Thymus (tissue), 11 donors: ENCODE results near the gene ZNF618. TPM values are rescaled to one million over a fixed set of nuclear protein-coding genes. Genes with fewer than 3 reads are reported as not detected.

Source experiments
- DNase-seq, 9 donors: peaks; one replicate each; pipeline ENCODE4 v3.0.0-alpha.2; 2013; ENCODE audit warnings: low spot score in 9 of 9, low read depth in 6 of 9, missing footprints in 1 of 9
- H3K27ac ChIP-seq, 2 donors: one replicate each; pipeline ENCODE4 v1.5.1; 2013; ENCODE audit warnings: control low read depth in 1 of 2, low read depth in 1 of 2, low read length in 1 of 2, mild to moderate bottlenecking in 1 of 2, moderate library complexity in 1 of 2
- H3K27me3 ChIP-seq, 2 donors: one replicate each; pipeline ENCODE4 v1.5.1; 2013; ENCODE audit warnings: low read length in 1 of 2; ENCODE audit not compliant: control insufficient read depth in 2 of 2, insufficient read depth in 1 of 2
- H3K36me3 ChIP-seq, 2 donors: one replicate each; pipeline ENCODE4 v1.5.1; 2013; ENCODE audit warnings: low read length in 1 of 2, mild to moderate bottlenecking in 1 of 2, moderate library complexity in 1 of 2; ENCODE audit not compliant: control insufficient read depth in 2 of 2, insufficient read depth in 2 of 2
- H3K4me1 ChIP-seq, 2 donors: one replicate each; pipeline ENCODE4 v1.5.1; 2013; ENCODE audit warnings: low read length in 2 of 2; ENCODE audit not compliant: control insufficient read depth in 2 of 2, insufficient read depth in 2 of 2
- H3K4me3 ChIP-seq, 2 donors: one replicate each; pipeline ENCODE4 v1.5.1; 2013; ENCODE audit warnings: low read length in 2 of 2, control low read depth in 1 of 2, mild to moderate bottlenecking in 1 of 2
- H3K9me3 ChIP-seq, 2 donors: one replicate each; pipeline ENCODE4 v1.5.1; 2013; ENCODE audit warnings: low read length in 1 of 2, mild to moderate bottlenecking in 1 of 2; ENCODE audit not compliant: control insufficient read depth in 2 of 2, insufficient read depth in 1 of 2
- WGBS: extraction: QIAGEN DNeasy Blood & Tissue Kit; methylation state at CpG from one replicate; pipeline ENCODE4 v1.1.7; 2013; 5-methylcytosine and 5-hydroxymethylcytosine counted together
- polyA plus RNA-seq: library from polyadenylated mRNA; stranded (reverse); fragments of 200-250 nt; gene quantifications from one replicate; pipeline ENCODE4 v1.2.3, GENCODE V29; 2013
- total RNA-seq: library from RNA; stranded (reverse); fragments of 120-200 nt; gene quantifications from one replicate; pipeline ENCODE4 v1.2.4, GENCODE V29; 2013
- donor health status: healthy.

ZNF618 gene
- total and polyA plus RNA-seq, 2 donors: 1.6 to 1.8 TPM

DNA sequence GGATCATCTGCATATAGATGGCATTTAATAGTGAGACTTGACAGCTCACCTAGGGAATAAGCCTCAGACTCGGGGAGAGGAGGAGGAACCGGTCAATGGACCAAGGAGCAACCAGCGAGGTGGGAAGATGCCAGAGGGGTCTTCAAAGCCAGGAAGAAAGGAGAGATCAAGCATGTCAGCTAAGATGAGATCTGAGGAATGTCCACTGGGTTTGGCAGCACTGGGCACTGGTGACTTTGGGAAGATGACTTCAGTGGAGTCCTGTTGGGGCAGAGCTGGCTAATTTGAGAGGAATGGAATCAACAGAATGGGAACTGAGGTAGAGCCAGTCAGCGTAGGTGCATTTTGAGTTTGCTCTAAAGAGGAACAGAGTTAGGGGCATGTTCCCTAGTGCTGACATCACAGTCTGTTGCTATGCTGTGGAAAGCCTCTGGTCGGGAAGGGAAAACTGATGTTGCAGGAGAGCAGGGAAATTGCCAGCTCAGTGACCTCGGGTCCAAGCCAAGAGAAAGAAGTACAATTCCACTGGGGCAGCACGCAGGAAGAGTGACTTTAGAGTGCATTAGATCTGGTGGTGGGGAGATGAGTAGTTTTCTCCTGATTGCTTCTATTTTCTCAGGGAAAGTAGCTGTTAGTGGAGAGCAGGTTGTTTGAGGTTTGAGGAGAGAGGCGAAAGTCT lies 56.9 kb downstream of the ZNF618 start:
- H3K27ac ChIP-seq: no peak overlapping the region
- no peak for DNase-seq
- H3K4me3 ChIP-seq: no peak overlapping the region
- H3K4me1 ChIP-seq: no peaks in the 10 kb centered on the region
- H3K36me3 ChIP-seq: no peaks in the 10 kb centered on the region
- 97% methylated on average over 8 of the region's 8 CpGs for WGBS
- no peaks in the 10 kb centered on the region for H3K27me3 ChIP-seq
- no peaks in the 10 kb centered on the region for H3K9me3 ChIP-seq

DNA sequence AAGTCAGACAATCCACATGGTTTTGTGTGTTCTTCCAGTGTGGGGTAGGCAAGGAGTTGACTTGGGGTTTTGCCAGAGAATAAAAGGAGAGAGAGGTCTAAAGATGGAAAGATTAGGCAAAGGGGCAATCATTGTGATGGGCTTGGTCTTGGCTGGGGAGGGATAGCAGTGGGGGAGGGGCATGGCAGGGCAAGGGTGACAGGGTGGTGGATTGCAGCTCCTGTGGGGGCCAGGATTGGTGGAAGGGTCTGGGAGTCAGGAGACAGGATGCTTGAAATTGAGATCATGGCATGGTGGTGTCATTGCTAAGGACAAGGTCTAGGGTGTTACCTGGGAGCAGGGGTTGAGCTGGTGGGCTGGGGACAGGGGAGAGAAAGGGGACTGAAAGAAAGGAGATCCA lies 57.6 kb downstream of the ZNF618 start:
- Histone ChIP-seq H3K36me3 (no peaks in the 10 kb centered on the region), H3K9me3 (no peaks in the 10 kb centered on the region), H3K27ac (no peak overlapping the region), H3K27me3 (no peaks in the 10 kb centered on the region), H3K4me1 (no peaks in the 10 kb centered on the region), H3K4me3 (no peak overlapping the region)
- DNase-seq: no peak

DNA sequence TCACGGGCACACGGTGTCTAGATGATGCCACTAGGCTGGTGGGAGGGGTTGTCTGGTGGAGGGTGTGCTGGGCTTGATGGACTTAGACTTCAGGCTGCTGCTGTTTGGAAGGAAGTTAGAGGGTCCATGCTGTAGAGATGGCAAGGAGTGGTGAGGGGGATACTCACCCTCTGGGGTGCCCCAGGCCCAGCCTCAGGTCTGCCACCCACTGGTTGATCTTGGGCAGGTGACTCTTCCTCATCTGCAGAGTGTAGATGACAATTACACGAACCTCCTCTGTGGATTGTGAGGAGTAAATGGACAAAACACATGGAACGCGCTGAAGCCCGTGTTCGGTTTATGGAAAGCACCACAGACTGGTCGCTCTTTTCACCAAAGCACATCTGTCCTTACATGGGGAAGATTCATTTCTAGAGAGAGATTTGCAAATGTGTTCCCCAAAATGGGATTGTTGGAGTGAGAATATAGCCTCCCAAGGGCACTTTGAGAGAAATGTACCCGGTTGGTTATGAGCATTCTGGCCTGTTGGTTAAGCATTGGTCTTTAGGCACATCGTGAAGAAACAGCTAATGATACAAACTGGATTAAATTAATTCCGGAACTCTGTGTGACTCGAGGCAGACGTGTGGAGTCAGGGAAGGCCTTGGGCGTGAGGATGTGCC lies 58.2 kb downstream of the ZNF618 start:
- 97% methylated on average over 14 of the region's 14 CpGs for WGBS
- Histone ChIP-seq H3K4me3 (no peak overlapping the region), H3K27me3 (no peaks in the 10 kb centered on the region), H3K27ac (no peak overlapping the region), H3K36me3 (no peaks in the 10 kb centered on the region), H3K9me3 (no peaks in the 10 kb centered on the region), H3K4me1 (no peaks in the 10 kb centered on the region)
- no peak for DNase-seq

DNA sequence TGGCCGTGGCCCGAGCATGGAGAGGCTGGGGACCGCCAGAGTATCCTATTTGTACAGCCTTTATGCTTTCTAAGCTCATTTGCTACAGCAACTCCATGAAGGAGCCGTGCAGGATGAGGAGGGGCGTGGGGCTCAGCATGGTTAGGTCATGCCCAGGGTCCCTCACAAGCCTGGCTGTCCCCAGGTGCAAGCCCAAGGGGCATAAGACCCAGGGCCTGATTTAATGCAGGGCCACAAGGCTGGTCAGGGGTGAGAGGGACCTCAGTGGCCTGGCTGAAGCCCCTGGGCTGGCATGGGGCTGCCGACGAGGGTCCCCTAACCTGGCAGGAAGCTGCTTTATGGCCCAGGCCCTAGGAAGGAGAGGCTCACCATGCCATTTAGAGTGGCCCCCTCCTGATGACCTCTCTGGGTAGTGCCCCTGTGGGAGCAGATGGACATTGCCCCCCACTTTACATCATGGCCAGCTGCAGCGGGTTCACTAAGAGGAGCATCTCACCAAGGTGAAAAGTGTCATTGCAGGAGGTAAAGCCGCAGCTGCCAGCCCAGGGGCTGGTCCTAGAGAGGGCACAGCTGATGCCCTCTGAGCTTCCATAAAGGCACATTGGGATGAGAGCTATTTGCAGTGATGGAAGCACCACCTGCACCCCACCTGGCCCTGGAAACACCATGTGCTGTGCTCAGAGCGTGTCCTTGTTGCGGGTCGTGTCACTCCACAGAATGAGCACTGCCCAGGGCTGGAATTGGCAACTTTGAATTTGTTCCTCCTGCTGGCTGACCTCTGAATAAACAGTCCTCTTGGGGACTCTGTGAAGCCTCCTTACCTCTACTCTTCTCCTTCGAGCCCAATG lies 58.9 kb downstream of the ZNF618 start:
- no peaks in the 10 kb centered on the region for H3K36me3 ChIP-seq
- DNase-seq: no peak

DNA sequence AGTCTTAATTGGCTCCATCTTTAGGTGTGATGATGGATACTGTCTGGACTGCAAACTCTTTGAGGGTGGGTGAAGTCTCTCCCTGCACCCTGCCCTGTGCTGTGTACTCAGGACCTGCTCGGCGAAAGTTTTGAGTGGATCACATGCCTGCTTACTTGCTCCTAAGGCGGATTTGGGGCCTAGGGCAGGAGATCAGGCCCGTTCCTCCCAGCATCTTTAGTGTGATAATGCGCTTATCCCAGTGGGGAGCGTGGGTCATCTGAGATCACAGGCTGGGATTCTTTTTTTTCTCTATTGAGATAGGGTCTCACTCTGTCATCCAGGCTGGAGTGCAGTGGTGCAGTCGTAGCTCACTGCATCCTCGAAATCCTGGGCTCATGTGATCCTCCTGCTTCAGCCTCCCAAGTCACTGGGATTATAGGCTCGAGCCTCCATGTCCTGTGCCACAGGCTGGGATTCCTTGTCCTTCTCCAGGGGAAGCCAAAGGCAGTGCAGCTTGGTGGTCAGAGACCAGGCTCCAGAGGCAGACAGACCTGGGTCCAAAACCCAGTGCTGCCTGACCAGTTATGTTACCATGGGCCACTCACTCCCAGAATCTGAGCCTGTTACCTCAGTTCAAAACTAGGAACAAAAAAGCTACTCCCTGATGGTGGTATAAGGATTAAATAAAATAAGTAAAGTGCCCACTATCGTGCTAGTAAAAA lies 59.7 kb downstream of the ZNF618 start:
- DNase-seq: no peak
- no peaks in the 10 kb centered on the region for H3K36me3 ChIP-seq
- H3K27me3 ChIP-seq: no peaks in the 10 kb centered on the region
- no peaks in the 10 kb centered on the region for H3K4me1 ChIP-seq
- H3K27ac ChIP-seq: no peak overlapping the region
- H3K4me3 ChIP-seq: no peak overlapping the region
- 96% methylated on average over 10 of the region's 10 CpGs for WGBS
- no peaks in the 10 kb centered on the region for H3K9me3 ChIP-seq

More for the DNA sequence above, 58.9 kb downstream of the ZNF618 start:
- H3K27ac ChIP-seq: no peak overlapping the region
- no peaks in the 10 kb centered on the region for H3K4me1 ChIP-seq
- H3K4me3 ChIP-seq: no peak overlapping the region
- WGBS: 98% methylated on average over 13 of the region's 13 CpGs
- no peaks in the 10 kb centered on the region for H3K27me3 ChIP-seq
- no peaks in the 10 kb centered on the region for H3K9me3 ChIP-seq

DNA sequence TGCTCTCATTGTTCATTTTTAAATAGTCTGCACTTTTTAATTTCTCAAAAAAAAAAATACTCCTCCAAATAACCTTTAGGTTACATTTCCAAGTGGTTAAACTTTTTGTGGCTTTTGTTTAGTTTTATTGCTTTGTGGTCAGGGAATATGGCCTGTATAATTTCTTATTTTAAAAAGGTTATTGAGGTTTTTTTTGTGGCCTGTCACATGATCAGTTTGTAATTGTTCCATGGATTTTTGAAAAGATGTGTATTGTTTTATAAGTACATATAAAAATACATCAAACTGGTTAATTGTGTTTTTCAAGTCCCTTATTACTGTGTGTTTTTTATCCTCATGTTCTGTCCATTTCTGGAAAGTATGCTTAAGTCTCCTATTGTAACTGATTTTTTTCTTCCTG lies 64.0 kb downstream of the ZNF618 start:
- Histone ChIP-seq H3K4me3 (no peak overlapping the region), H3K36me3 (no peaks in the 10 kb centered on the region), H3K9me3 (no peaks in the 10 kb centered on the region), H3K27ac (no peak overlapping the region), H3K4me1 (no peaks in the 10 kb centered on the region), H3K27me3 (no peaks in the 10 kb centered on the region)
- DNase-seq: no peak

DNA sequence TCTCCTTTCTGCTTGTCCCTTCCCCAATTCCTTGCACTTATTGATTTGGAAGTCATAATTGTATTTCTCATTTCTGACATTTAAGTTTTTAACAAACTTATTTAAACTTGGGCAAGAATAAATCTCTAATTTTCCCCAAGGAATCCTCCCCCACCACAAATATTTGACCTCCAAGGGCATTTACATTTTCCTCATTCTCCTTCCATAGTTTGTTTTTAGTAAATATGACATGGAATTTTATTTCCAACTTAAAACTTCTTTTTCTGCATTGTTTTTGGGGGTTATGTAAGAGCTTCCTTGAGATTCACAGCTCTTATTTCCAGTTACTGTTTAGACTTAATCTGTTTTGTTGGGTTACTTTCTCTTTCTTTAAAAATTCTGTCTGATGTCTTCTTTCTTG lies 64.9 kb downstream of the ZNF618 start:
- no peak for DNase-seq
- H3K27ac ChIP-seq: no peak overlapping the region
- no peaks in the 10 kb centered on the region for H3K27me3 ChIP-seq

DNA sequence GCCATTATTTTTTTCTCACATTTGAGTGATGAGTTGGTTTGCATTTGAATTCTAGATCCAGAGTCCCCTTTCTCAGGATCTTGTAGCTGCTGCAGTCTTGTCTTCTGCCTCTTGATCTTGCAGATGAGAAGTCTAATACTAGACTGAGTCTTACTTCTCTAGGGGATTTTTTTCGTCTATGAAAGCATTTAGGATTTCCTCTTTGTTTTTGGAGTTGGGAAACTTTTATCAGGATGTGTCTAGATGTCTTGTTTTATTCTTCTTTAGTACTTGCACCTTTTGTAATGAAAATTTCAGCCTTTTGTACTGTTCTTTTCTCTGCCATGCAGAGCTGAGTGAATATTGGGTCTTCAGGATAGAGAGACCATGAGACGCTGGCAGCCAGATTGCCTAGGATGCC lies 65.4 kb downstream of the ZNF618 start:
- H3K4me1 ChIP-seq: no peaks in the 10 kb centered on the region
- 97% methylated on average over 2 of the region's 2 CpGs for WGBS
- DNase-seq: no peak
- no peaks in the 10 kb centered on the region for H3K27me3 ChIP-seq
- H3K9me3 ChIP-seq: no peaks in the 10 kb centered on the region
- no peaks in the 10 kb centered on the region for H3K36me3 ChIP-seq
- no peak overlapping the region for H3K4me3 ChIP-seq
- H3K27ac ChIP-seq: no peak overlapping the region

More for the DNA sequence above, 64.9 kb downstream of the ZNF618 start:
- Histone ChIP-seq H3K4me3 (no peak overlapping the region), H3K36me3 (no peaks in the 10 kb centered on the region), H3K9me3 (no peaks in the 10 kb centered on the region), H3K4me1 (no peaks in the 10 kb centered on the region)
